Left ventricle myocardium inferior (tissue), 1 donor: ENCODE measurements around the gene CPNE8. TPM values are rescaled to one million over a fixed set of nuclear protein-coding genes. Genes with fewer than 3 reads are reported as not detected.

Source experiments
- DNase-seq: peaks from one replicate; pipeline ENCODE4 v3.0.0-alpha.2; 2020
- H3K27ac ChIP-seq: fragments of 200-600 bp; replicated peaks from 2 replicates; pipeline ENCODE4 v1.8.0; 2021
- H3K27me3 ChIP-seq: fragments of 200-600 bp; 2 replicates; pipeline ENCODE4 v1.8.0; 2021; ENCODE audit warnings: low read depth
- H3K36me3 ChIP-seq: fragments of 200-600 bp; 2 replicates; pipeline ENCODE4 v1.8.0; 2021
- H3K4me1 ChIP-seq: fragments of 200-600 bp; 2 replicates; pipeline ENCODE4 v1.8.0; 2021
- H3K4me3 ChIP-seq: fragments of 200-600 bp; 2 replicates; pipeline ENCODE4 v1.8.0; 2021; ENCODE audit warnings: mild to moderate bottlenecking, moderate library complexity
- H3K9me3 ChIP-seq: fragments of 200-600 bp; replicated peaks from 2 replicates; pipeline ENCODE4 v1.8.0; 2021
- CTCF ChIP-seq: fragments of 200-600 bp; IDR thresholded peaks from 2 replicates; pipeline ENCODE4 v1.8.0; 2021; ENCODE audit warnings: antibody characterized with exemption, mild to moderate bottlenecking, borderline replicate concordance
- intact Hi-C: fragments of 100-400 bp; cut with micrococcal nuclease; formaldehyde crosslinking; loops from one replicate; pipeline ENCODE4 v1.11.0; 2022
- total RNA-seq: library from RNA; stranded (reverse); fragmentation: NEBNext Ultra II Directional; extraction: Animal tissue kit (Norgen Biotek cat#: 25700); gene quantifications from one replicate; pipeline ENCODE4 v1.2.1, GENCODE V29; 2021
- donor health status: DM: no; HTN: yes; CAD: no; lungs with severe emphysema.

The CPNE8 gene
- total RNA-seq, 1 donor from 2014 or later = 7.2 TPM

GRCh38 chr12:38666425-38666824 lies 239.0 kb downstream of the CPNE8 start:
- TF ChIP-seq CTCF = no peak
- H3K4me1 ChIP-seq = no peaks in the 10 kb centered on the region
- no peak for DNase-seq
- H3K27me3 ChIP-seq = no peaks in the 10 kb centered on the region
- H3K4me3 ChIP-seq = no peak overlapping the region
- H3K27ac ChIP-seq = no peak overlapping the region
- H3K9me3 ChIP-seq = peaks cover 25% of the 10 kb centered on the region
- intact Hi-C loops = no loop called here
- H3K36me3 ChIP-seq = peaks cover 28% of the 10 kb centered on the region

GRCh38 chr12:38664661-38665269 lies 240.6 kb downstream of the CPNE8 start:
- Histone ChIP-seq H3K36me3 (peaks cover 25% of the 10 kb centered on the region), H3K27ac (no peak overlapping the region), H3K27me3 (no peaks in the 10 kb centered on the region), H3K9me3 (peaks cover 40% of the 10 kb centered on the region), H3K4me1 (no peaks in the 10 kb centered on the region), H3K4me3 (no peak overlapping the region)
- no peak for DNase-seq
- TF ChIP-seq CTCF = peak; percentile 54
- intact Hi-C loops = no loop called here

- Histone ChIP-seq H3K27ac (no peak overlapping the region), H3K4me1 (no peaks in the 10 kb centered on the region), H3K36me3 (peaks cover 25% of the 10 kb centered on the region), H3K4me3 (no peak overlapping the region), H3K27me3 (no peaks in the 10 kb centered on the region), H3K9me3 (peaks cover 52% of the 10 kb centered on the region)
- intact Hi-C loops = no loop called here
- DNase-seq = no peak
- TF ChIP-seq CTCF = no peak
These were observed 242.6 kb downstream of the CPNE8 start for GRCh38 chr12:38662829-38663228.

GRCh38 chr12:38653650-38654049 lies 251.7 kb downstream of the CPNE8 start:
- peaks cover 1% of the 10 kb centered on the region for H3K9me3 ChIP-seq
- no peaks in the 10 kb centered on the region for H3K36me3 ChIP-seq
- H3K4me3 ChIP-seq = no peak overlapping the region
- H3K27me3 ChIP-seq = no peaks in the 10 kb centered on the region
- H3K27ac ChIP-seq = no peak overlapping the region
- TF ChIP-seq CTCF = no peak
- no peak for DNase-seq
- intact Hi-C loops = no loop called here
- H3K4me1 ChIP-seq = no peaks in the 10 kb centered on the region

- intact Hi-C loops = no loop called here
- Histone ChIP-seq H3K4me1 (no peaks in the 10 kb centered on the region), H3K4me3 (no peak overlapping the region), H3K27me3 (no peaks in the 10 kb centered on the region), H3K27ac (no peak overlapping the region), H3K36me3 (no peaks in the 10 kb centered on the region), H3K9me3 (no peaks in the 10 kb centered on the region)
- DNase-seq = no peak
- no peak for TF ChIP-seq CTCF
These were observed 256.6 kb downstream of the CPNE8 start for GRCh38 chr12:38648813-38649212.
